ENCODE results near the gene PRR16. TPM values are rescaled to one million over a fixed set of nuclear protein-coding genes. Genes with fewer than 3 reads are reported as not detected.

Gene PRR16
- total and polyA plus RNA-seq, 9 donors = 6.0 to 27.3 (median 16.9) TPM

- Histone ChIP-seq H3K4me3 (ENCODE audit: low read length) (no peak overlapping the region), H3K9me3 (replicated peaks; ENCODE audit: control insufficient read depth, low read depth, low read length) (no peaks in the 10 kb centered on the region), H3K27ac (ENCODE audit: low read length) (no peak overlapping the region), H3K27me3 (ENCODE audit: control insufficient read depth, insufficient read depth, low read length) (no peaks in the 10 kb centered on the region), H3K4me1 (ENCODE audit: control insufficient read depth, insufficient read depth, low read length) (no peaks in the 10 kb centered on the region), H3K36me3 (ENCODE audit: control insufficient read depth, insufficient read depth, low read length) (no peaks in the 10 kb centered on the region)
- 64% methylated on average over 1 of the region's 2 CpGs for WGBS (ENCODE audit: insufficient coverage)
- no peak for DNase-seq
Measured at GRCh38 chr5:120621339-120621738, 157.2 kb downstream of the PRR16 start.

- Histone ChIP-seq H3K4me1 (ENCODE audit: control insufficient read depth, insufficient read depth, low read length) (no peaks in the 10 kb centered on the region), H3K27ac (ENCODE audit: low read length) (no peak overlapping the region), H3K36me3 (ENCODE audit: control insufficient read depth, insufficient read depth, low read length) (no peaks in the 10 kb centered on the region), H3K4me3 (ENCODE audit: low read length) (no peak overlapping the region), H3K9me3 (replicated peaks; ENCODE audit: control insufficient read depth, low read depth, low read length) (no peaks in the 10 kb centered on the region), H3K27me3 (ENCODE audit: control insufficient read depth, insufficient read depth, low read length) (no peaks in the 10 kb centered on the region)
- no CpG with 5 or more reads among the region's 1 CpG for WGBS (ENCODE audit: insufficient coverage)
- DNase-seq = no peak
Measured at GRCh38 chr5:120624021-120624563, 160.0 kb downstream of the PRR16 start.

DNA sequence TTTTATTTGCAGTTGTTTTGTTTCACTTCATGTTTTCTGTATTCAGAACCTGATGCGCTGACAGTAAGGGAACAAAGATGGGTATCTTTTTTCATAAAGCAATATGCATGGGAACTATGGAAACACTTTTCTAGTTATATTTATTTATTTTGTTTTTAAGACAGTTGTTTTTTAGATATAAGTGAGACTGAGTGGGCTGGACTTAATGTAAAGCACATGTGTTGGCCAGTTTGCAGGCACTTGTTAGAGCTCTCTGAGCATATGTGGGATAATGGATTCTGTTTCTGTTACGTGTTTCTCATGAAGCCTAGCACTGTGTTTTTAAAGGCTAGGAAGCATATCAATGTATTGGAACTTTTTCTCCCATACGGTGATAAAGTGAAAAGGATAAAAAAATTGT is 164.1 kb downstream of the PRR16 start:
- Histone ChIP-seq H3K36me3 (ENCODE audit: control insufficient read depth, insufficient read depth, low read length) (peaks cover 2% of the 10 kb centered on the region), H3K4me1 (ENCODE audit: control insufficient read depth, insufficient read depth, low read length) (no peaks in the 10 kb centered on the region), H3K27me3 (ENCODE audit: control insufficient read depth, insufficient read depth, low read length) (no peaks in the 10 kb centered on the region), H3K27ac (ENCODE audit: low read length) (no peak overlapping the region), H3K9me3 (replicated peaks; ENCODE audit: control insufficient read depth, low read depth, low read length) (no peaks in the 10 kb centered on the region), H3K4me3 (ENCODE audit: low read length) (no peak overlapping the region)
- DNase-seq = peak; percentile 76
- WGBS (ENCODE audit: insufficient coverage) = no CpG with 5 or more reads among the region's 3 CpGs

- Histone ChIP-seq H3K4me1 (ENCODE audit: control insufficient read depth, insufficient read depth, low read length) (no peaks in the 10 kb centered on the region), H3K27me3 (ENCODE audit: control insufficient read depth, insufficient read depth, low read length) (no peaks in the 10 kb centered on the region), H3K4me3 (ENCODE audit: low read length) (no peak overlapping the region), H3K9me3 (replicated peaks; ENCODE audit: control insufficient read depth, low read depth, low read length) (no peaks in the 10 kb centered on the region), H3K36me3 (ENCODE audit: control insufficient read depth, insufficient read depth, low read length) (peaks cover 2% of the 10 kb centered on the region), H3K27ac (ENCODE audit: low read length) (no peak overlapping the region)
- 90% methylated on average over 2 of the region's 5 CpGs for WGBS (ENCODE audit: insufficient coverage)
- DNase-seq = no peak
Measured at GRCh38 chr5:120630550-120630949, 166.4 kb downstream of the PRR16 start.

DNA sequence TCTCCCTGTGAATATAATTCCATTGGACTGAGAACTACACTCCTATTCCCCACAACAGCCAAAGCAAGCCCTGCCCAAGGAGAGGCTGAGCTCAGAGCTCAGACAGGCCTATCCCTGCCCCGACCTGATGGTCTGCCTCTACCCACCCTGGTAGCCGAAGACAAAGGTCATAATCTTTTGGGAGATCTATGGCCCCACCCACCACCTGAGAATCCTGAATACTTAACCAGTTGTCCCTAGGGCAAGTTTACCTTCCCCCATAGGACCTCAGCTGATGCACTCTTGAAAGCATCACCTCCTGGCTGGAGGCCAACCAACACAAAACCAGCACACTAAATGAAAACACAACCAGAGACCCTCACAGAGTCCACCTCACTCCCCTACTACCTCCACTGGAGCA is 167.5 kb downstream of the PRR16 start:
- DNase-seq = no peak
- WGBS (ENCODE audit: insufficient coverage) = 100% methylated on average over 2 of the region's 2 CpGs
- no peak overlapping the region for H3K27ac ChIP-seq (ENCODE audit: low read length)
- H3K27me3 ChIP-seq (ENCODE audit: control insufficient read depth, insufficient read depth, low read length) = no peaks in the 10 kb centered on the region
- no peak overlapping the region for H3K4me3 ChIP-seq (ENCODE audit: low read length)
- peaks cover 2% of the 10 kb centered on the region for H3K36me3 ChIP-seq (ENCODE audit: control insufficient read depth, insufficient read depth, low read length)
- H3K4me1 ChIP-seq (ENCODE audit: control insufficient read depth, insufficient read depth, low read length) = no peaks in the 10 kb centered on the region
- H3K9me3 ChIP-seq (replicated peaks; ENCODE audit: control insufficient read depth, low read depth, low read length) = no peaks in the 10 kb centered on the region

DNA sequence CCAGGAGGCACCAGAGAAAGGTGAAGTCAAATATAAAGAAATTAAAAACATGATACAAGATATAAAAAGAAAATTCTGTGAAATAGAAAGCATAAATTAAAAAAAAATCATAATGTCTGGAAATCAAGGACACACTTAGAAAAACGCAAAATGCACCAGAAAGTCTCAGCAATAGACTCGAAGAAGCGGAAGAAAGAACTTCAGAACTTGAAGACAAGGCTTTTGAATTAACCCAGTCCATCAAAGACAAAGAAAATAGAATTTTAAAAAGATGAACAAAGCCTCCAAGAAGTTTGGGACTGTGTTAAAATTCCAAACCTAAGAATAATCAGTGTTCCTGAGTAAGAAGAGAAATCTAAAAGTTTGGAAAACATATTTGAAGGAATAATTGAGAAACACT is 168.3 kb downstream of the PRR16 start:
- Histone ChIP-seq H3K4me1 (ENCODE audit: control insufficient read depth, insufficient read depth, low read length) (no peaks in the 10 kb centered on the region), H3K4me3 (ENCODE audit: low read length) (no peak overlapping the region), H3K9me3 (replicated peaks; ENCODE audit: control insufficient read depth, low read depth, low read length) (no peaks in the 10 kb centered on the region), H3K36me3 (ENCODE audit: control insufficient read depth, insufficient read depth, low read length) (peaks cover 2% of the 10 kb centered on the region), H3K27me3 (ENCODE audit: control insufficient read depth, insufficient read depth, low read length) (no peaks in the 10 kb centered on the region), H3K27ac (ENCODE audit: low read length) (no peak overlapping the region)
- WGBS (ENCODE audit: insufficient coverage) = no CpG with 5 or more reads among the region's 3 CpGs
- DNase-seq = no peak

DNA sequence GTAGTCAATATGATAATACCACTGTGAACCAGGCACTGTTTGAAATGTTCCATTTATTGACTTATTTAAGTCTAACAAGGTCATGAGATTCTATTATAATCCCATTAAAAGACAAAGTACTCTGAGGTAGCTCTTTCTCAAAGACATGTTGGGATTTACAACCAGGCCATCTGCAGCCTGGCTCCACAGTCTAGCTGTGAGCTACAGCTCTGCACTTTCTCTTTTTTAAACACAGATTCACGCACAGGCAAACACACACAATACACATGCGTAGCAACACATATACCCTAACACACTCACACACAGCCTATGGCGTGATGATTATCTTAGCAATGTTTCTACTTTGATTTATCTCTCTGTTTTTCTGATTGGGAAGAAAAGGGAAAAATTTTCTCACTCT is 174.3 kb downstream of the PRR16 start:
- Histone ChIP-seq H3K27me3 (ENCODE audit: control insufficient read depth, insufficient read depth, low read length) (no peaks in the 10 kb centered on the region), H3K27ac (ENCODE audit: low read length) (no peak overlapping the region), H3K9me3 (replicated peaks; ENCODE audit: control insufficient read depth, low read depth, low read length) (no peaks in the 10 kb centered on the region), H3K4me1 (ENCODE audit: control insufficient read depth, insufficient read depth, low read length) (no peaks in the 10 kb centered on the region), H3K36me3 (ENCODE audit: control insufficient read depth, insufficient read depth, low read length) (no peaks in the 10 kb centered on the region), H3K4me3 (ENCODE audit: low read length) (no peak overlapping the region)
- WGBS (ENCODE audit: insufficient coverage) = no CpG with 5 or more reads among the region's 3 CpGs
- no peak for DNase-seq

- Histone ChIP-seq H3K27me3 (ENCODE audit: control insufficient read depth, insufficient read depth, low read length) (no peaks in the 10 kb centered on the region), H3K9me3 (replicated peaks; ENCODE audit: control insufficient read depth, low read depth, low read length) (no peaks in the 10 kb centered on the region), H3K4me3 (ENCODE audit: low read length) (no peak overlapping the region), H3K36me3 (ENCODE audit: control insufficient read depth, insufficient read depth, low read length) (no peaks in the 10 kb centered on the region), H3K27ac (ENCODE audit: low read length) (no peak overlapping the region), H3K4me1 (ENCODE audit: control insufficient read depth, insufficient read depth, low read length) (no peaks in the 10 kb centered on the region)
- 76% methylated on average over 2 of the region's 3 CpGs for WGBS (ENCODE audit: insufficient coverage)
- no peak for DNase-seq
Measured at GRCh38 chr5:120640778-120641177, 176.7 kb downstream of the PRR16 start.

- no peak for DNase-seq
- no peak overlapping the region for H3K4me3 ChIP-seq (ENCODE audit: low read length)
- H3K36me3 ChIP-seq (ENCODE audit: control insufficient read depth, insufficient read depth, low read length) = no peaks in the 10 kb centered on the region
- no peak overlapping the region for H3K27ac ChIP-seq (ENCODE audit: low read length)
- no peaks in the 10 kb centered on the region for H3K4me1 ChIP-seq (ENCODE audit: control insufficient read depth, insufficient read depth, low read length)
- H3K9me3 ChIP-seq (replicated peaks; ENCODE audit: control insufficient read depth, low read depth, low read length) = no peaks in the 10 kb centered on the region
- H3K27me3 ChIP-seq (ENCODE audit: control insufficient read depth, insufficient read depth, low read length) = no peaks in the 10 kb centered on the region
Measured at GRCh38 chr5:120644516-120644915, 180.4 kb downstream of the PRR16 start.

- no peak overlapping the region for H3K27ac ChIP-seq (ENCODE audit: low read length)
- DNase-seq = peak; percentile 17
- 0% methylated on average over 1 of the region's 5 CpGs for WGBS (ENCODE audit: insufficient coverage)
- no peak overlapping the region for H3K4me3 ChIP-seq (ENCODE audit: low read length)
- no peaks in the 10 kb centered on the region for H3K36me3 ChIP-seq (ENCODE audit: control insufficient read depth, insufficient read depth, low read length)
- no peaks in the 10 kb centered on the region for H3K4me1 ChIP-seq (ENCODE audit: control insufficient read depth, insufficient read depth, low read length)
- no peaks in the 10 kb centered on the region for H3K27me3 ChIP-seq (ENCODE audit: control insufficient read depth, insufficient read depth, low read length)
- no peaks in the 10 kb centered on the region for H3K9me3 ChIP-seq (replicated peaks; ENCODE audit: control insufficient read depth, low read depth, low read length)
Measured at GRCh38 chr5:120655828-120656435, 191.8 kb downstream of the PRR16 start.

DNA sequence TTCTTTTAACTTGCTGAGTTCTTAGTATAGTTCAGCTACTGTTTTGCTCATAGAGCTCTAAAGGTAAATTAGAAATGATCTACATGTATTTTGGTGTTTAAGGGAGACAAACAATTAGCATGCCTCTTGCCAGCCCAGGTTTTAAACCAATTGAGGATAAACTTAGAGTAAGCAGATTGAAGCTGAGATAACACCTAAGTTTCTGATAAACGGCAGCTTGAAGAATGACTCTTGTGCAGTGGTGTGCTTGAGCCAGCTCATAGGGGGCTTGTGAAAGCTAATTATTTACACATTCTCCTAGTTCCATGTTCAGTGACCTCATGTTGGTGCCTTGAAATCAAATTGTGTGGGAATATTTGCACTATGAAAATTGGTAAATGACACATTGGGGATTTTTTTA is 193.0 kb downstream of the PRR16 start:
- WGBS (ENCODE audit: insufficient coverage) = 20% methylated on average over 1 of the region's 1 CpG
- no peaks in the 10 kb centered on the region for H3K9me3 ChIP-seq (replicated peaks; ENCODE audit: control insufficient read depth, low read depth, low read length)
- H3K36me3 ChIP-seq (ENCODE audit: control insufficient read depth, insufficient read depth, low read length) = no peaks in the 10 kb centered on the region
- no peak overlapping the region for H3K27ac ChIP-seq (ENCODE audit: low read length)
- H3K4me1 ChIP-seq (ENCODE audit: control insufficient read depth, insufficient read depth, low read length) = no peaks in the 10 kb centered on the region
- no peak overlapping the region for H3K4me3 ChIP-seq (ENCODE audit: low read length)
- DNase-seq = no peak
- no peaks in the 10 kb centered on the region for H3K27me3 ChIP-seq (ENCODE audit: control insufficient read depth, insufficient read depth, low read length)
